K562 (cell line): ENCODE results near the gene SPIC.

ENCODE experiments used
- JUND ChIP-seq, 2 experiments: IDR thresholded peaks; 2 replicates in 1 of 2; 3 replicates in 1 of 2; pipeline ENCODE4 v1.6.1; 2011; ENCODE audit warnings: borderline replicate concordance in 2 of 2, low read depth in 2 of 2, low read length in 2 of 2, improper control_type of control experiment in 1 of 2, missing biosample characterization in 1 of 2, missing genetic modification characterization in 1 of 2, missing genetic modification reagents in 1 of 2
- SIN3B ChIP-seq: fragments of 450-650 bp; IDR thresholded peaks from 2 replicates; pipeline ENCODE4 v1.6.1; 2017; ENCODE audit warnings: low read depth, mild to moderate bottlenecking, moderate library complexity

- TF ChIP-seq SIN3B (no peak), JUND (IDR thresholded peaks at IDR 0.05; ENCODE audit: borderline replicate concordance, low read depth, low read length) (no peak), JUND (tag; IDR thresholded peaks at IDR 0.05; ENCODE audit: borderline replicate concordance, low read depth, low read length) (no peak)
Observed at GRCh38 chr12:101501410-101501995, 26.4 kb downstream of the SPIC start.
